ENCODE measurements around the gene CPED1.
"Not testable (repeated sequence)": the region's sequence is repeated elsewhere in the genome, so short reads cannot be mapped to it uniquely, and the experiment has no call there.

The CPED1 gene

GRCh38 chr7:121300685-121301420, 312.3 kb downstream of the CPED1 start:
- DNase-seq = no peak

DNA sequence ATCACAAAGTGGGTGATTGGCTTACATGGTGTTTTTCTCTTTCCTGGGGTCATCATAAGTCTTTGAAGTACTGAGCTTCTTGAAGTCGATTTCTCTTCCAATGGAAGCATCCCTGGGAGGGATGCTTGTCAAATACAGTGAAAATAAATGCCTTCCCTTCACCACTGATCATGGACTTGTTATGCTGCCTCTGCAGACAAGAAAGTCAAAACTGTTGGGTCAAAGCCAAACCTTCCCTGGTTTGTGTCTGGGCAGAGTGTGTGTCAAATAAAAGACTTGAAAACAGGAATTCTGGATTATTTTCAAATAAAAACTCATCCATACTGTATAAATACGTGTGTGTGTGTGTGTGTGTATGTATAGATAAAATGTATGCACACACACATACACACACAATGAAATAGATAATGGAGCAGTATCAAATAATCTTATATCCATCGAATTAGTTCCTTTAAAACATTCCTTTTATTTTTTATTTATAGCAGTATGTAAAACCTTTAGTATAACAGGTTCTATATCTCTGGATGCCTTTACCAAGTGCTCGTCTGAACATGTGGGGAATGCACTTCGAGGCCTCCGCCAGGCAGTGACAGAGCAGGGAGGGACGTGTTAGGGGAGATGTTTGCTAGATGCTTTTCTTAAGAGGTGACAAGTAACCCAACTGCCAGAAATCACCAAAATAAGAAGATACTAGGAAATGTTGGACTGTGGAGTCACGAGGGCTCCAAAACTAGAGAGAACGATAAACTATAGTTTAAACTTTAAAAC, 313.1 kb downstream of the CPED1 start:
- DNase-seq = no peak

- DNase-seq = no peak
These were observed 313.8 kb downstream of the CPED1 start for GRCh38 chr7:121302214-121302745.

- DNase-seq = no peak
These were observed 315.1 kb downstream of the CPED1 start for GRCh38 chr7:121303422-121304101.

- no peak for DNase-seq
These were observed 315.7 kb downstream of the CPED1 start for GRCh38 chr7:121304102-121304658.

- DNase-seq = no peak
These were observed 316.6 kb downstream of the CPED1 start for GRCh38 chr7:121305109-121305508.

DNA sequence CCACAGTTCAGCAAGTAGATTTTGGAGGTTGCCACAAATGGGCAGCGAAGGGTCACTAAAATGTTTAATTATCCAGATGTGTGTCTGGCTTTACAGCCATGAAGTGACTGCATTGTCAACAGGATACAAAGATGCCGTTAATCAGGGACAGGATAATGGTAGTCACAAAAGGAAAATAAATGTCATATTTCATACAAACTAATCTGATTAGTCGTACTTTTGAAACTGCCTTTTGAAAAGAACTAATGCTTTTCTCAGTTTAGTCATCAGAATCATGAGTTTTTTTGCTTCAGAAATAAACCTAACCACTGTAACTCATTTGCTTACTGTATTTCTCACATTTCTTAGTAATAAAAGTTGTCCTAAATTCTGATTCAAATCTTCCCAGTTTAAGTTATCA, 318.1 kb downstream of the CPED1 start:
- DNase-seq = no peak

- no peak for DNase-seq
These were observed 318.6 kb downstream of the CPED1 start for GRCh38 chr7:121307021-121307574.

GRCh38 chr7:121313220-121313792, 324.8 kb downstream of the CPED1 start:
- DNase-seq = no peak

- no peak for DNase-seq
These were observed 325.5 kb downstream of the CPED1 start for GRCh38 chr7:121313793-121314676.

GRCh38 chr7:121315170-121315569, 326.7 kb downstream of the CPED1 start:
- not testable (repeated sequence) for DNase-seq

DNA sequence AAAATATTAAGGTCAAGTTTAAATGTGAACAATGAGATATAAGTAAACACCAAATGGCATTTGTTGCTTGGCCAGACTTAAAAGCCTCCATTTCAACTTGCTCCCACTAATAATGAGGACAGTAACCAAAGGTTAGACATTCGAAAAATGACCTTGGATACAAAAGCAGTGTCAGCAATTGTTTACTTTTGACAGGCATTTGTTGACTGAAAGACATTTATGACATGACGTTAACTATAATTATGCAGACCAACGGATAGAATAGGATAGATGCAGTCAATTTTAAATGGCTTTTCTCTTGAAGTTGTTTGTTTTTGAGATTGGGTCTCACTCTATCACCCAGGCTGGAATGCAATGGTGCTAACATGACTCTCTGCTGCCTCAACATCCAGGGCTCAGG, 333.9 kb downstream of the CPED1 start:
- no peak for DNase-seq

DNA sequence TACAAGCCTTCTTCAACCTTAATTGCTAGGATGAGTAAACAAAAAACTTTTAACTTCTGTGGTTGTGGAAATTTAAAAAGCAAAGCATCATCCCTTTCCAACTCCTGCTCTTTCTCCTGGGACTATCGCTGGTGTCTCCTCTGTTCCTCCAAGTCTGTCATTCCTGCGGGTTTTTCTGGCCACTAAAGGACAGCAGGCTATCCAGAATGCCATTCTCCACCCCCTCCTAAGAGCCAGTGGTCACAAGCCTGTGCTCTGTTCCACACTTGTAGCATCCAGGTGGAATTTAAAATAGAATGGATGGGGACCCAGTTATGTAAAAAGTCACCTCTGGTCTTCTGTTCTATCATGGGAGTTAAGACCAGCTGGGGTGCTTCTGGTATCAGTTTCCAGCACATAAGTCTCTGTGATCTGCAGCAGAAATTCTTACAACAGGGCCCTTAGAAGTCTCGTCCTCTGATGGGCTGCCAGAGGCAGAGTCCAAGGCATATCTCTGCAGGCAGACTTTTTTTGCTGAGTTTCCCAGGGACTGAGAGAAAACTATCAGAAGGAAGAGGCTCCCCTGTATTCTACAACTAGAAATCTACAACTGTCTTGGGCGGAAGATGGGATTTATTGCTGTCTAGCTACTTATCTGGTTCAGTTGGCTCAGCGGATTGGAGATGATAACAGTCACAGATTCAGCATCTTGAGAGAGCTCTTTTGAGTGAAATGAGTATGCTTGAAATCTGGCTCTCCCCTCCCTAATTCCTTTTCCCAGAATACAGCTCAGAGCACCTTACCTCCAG, 335.2 kb downstream of the CPED1 start:
- no peak for DNase-seq

DNA sequence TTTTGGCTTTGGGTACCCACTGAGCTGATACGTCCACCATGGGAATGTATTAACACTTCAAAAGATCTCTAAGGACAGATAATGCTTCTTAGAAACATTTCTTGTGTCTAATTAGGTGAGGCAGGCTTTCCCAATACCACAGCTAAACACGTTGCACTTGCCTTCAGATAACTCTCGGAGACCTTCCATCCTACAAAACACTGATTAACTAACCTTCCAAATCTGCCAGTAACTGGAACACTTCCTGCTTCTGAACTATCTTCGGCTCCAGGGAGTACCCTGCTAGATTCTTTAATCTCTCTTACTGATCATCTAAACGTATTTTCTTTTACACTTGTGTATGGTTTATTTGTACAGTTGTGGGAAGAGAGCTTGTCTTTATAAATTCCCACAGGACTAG, 339.2 kb downstream of the CPED1 start:
- DNase-seq = no peak

DNA sequence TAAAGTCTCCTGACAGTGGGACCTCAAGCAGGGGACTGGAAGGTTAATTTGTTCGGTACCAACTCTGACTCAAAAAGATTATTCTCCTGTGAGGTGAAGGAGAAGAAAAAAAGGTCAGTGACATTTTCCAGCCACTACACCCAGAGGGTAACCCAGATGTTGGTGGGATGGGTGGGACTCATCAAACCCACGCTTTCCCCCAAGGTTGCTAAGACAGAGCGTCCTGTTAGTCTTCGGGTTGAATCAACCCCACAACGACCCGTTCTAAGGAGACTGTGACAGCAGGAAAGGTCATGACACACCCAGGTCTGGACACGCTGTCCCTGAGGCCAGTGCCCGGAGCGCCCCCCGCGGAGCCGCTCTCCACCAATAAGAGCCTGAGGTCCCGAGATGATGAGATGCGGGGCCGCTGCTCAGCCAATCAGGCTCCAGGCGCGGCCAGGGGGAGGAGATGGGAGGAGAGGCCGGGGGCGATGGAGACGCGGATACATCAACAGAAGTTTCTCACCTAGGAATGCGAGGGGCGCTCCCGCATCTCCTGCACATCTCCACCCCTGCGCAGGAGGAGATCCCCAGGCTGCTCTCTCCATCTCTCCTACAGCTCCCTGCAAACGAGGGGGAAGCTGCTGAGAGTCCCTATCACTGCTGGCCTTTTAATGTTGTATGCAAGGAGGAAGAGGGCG, 340.1 kb downstream of the CPED1 start, which contains the start of gene WNT16:
WNT16 (plus strand) TSS at position 493 of the 683 bp plus-strand sequence. CDS start 293 bp downstream, outside the sequence.
- no peak for DNase-seq

GRCh38 chr7:121329191-121330052, 340.9 kb downstream of the CPED1 start:
- no peak for DNase-seq

DNA sequence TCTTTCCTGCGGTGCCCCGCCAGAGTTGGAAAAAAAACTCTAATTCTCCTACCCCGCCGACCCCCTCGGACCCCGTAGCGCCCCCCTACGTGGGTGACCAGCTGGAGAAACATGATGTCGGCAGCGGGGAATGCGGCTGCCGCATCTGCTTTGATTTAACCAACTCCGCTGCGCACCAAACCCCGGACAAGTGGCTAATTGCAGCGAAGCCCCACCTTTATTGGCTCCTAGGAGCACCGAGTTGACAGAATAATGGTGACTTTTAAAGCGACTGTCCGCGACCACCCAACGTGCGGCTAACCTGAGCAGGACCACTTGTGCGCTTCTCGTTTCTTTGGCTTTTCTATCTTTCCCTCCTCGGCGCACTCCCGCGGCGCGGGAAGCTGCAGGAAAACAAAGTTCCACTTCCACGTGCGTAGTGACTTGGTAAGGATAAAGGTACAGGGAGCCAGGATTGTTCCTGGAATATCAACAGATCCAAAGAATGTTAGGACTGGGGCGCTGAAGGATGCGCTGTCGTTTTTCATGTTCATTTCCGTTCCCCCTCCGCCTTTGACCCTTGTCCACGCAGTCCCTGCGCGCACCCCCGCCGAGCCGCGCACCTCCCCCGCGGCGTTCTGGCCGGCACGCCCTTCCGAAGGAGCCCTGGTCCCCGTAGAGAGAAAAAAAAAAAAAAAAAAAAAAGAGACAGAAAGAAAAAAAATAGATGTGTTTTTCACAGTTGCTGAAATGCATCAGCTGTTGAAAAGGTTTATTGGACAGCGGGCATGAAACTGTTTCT, 341.7 kb downstream of the CPED1 start:
- no peak for DNase-seq

DNA sequence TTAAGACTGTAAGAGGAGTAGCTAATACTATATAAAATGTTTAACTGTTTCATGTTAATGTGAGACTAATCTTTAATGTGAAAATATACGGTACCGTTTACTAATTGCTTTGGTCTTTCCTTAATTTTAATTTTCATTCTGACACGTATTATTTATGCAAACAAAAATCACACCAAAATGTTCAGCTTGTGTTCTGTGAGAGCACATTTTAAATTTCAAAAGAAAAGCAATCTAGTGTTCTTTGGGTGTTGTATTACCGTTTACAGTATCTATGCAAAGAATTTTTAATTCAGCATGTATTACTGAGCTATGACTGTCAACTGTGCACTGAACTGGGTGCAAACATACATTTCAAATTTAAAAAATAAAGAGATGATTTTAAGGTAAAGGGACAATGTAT, 342.5 kb downstream of the CPED1 start:
- no peak for DNase-seq

Measured in CD4-positive, alpha-beta T cell treated with Interleukin-10 for 1 hour (primary cell).